Measurements from ENCODE around the gene CD93. TPM values are rescaled to one million over a fixed set of nuclear protein-coding genes. Genes with fewer than 3 reads are reported as not detected.

The CD93 gene
- total RNA-seq, 1 donor from 2014 or later, result under 0.01 TPM

GRCh38 chr20:23101696-23102406, 15.7 kb upstream of the CD93 start:
- FAIRE-seq (no peak), DNase-seq (ENCODE audit: low read depth) (no peak)
- Histone ChIP-seq H3K4me3 (ENCODE audit: low read depth, low read length) (no peak overlapping the region), H3K36me3 (ENCODE audit: control insufficient read depth, insufficient read depth, low read length) (no peaks in the 10 kb centered on the region), H3K27me3 (ENCODE audit: control insufficient read depth, insufficient read depth, low read length) (no peaks in the 10 kb centered on the region)
- TF ChIP-seq CTCF (IDR thresholded peaks at IDR 0.05; ENCODE audit: insufficient read depth, low read length, severe bottlenecking), result no peak

GRCh38 chr20:23100720-23101107, 14.6 kb upstream of the CD93 start:
- TF ChIP-seq CTCF (IDR thresholded peaks at IDR 0.05; ENCODE audit: insufficient read depth, low read length, severe bottlenecking), result no peak
- no peaks in the 10 kb centered on the region for H3K27me3 ChIP-seq (ENCODE audit: control insufficient read depth, insufficient read depth, low read length)
- H3K36me3 ChIP-seq (ENCODE audit: control insufficient read depth, insufficient read depth, low read length), result no peaks in the 10 kb centered on the region
- DNase-seq (ENCODE audit: low read depth) (no peak), FAIRE-seq (peak; percentile 36)
- H3K4me3 ChIP-seq (ENCODE audit: low read depth, low read length), result no peak overlapping the region

- Histone ChIP-seq H3K27me3 (ENCODE audit: control insufficient read depth, insufficient read depth, low read length) (no peaks in the 10 kb centered on the region), H3K4me3 (ENCODE audit: low read depth, low read length) (no peak overlapping the region), H3K36me3 (ENCODE audit: control insufficient read depth, insufficient read depth, low read length) (no peaks in the 10 kb centered on the region)
- TF ChIP-seq CTCF (IDR thresholded peaks at IDR 0.05; ENCODE audit: insufficient read depth, low read length, severe bottlenecking), result no peak
- DNase-seq (ENCODE audit: low read depth) (peak; percentile 100), FAIRE-seq (peak; percentile 100)
These were observed 13.9 kb upstream of the CD93 start for GRCh38 chr20:23099791-23100719.

- no peak for FAIRE-seq
- no peak overlapping the region for H3K4me3 ChIP-seq (ENCODE audit: low read depth, low read length)
- H3K27me3 ChIP-seq (ENCODE audit: control insufficient read depth, insufficient read depth, low read length), result no peaks in the 10 kb centered on the region
- no peaks in the 10 kb centered on the region for H3K36me3 ChIP-seq (ENCODE audit: control insufficient read depth, insufficient read depth, low read length)
- DNase-seq (ENCODE audit: low read depth), result no peak
- TF ChIP-seq CTCF (IDR thresholded peaks at IDR 0.05; ENCODE audit: insufficient read depth, low read length, severe bottlenecking), result no peak
These were observed 11.8 kb upstream of the CD93 start for GRCh38 chr20:23097636-23098580.

- FAIRE-seq (peak; percentile 89), DNase-seq (ENCODE audit: low read depth) (peak; percentile 100)
- no peaks in the 10 kb centered on the region for H3K27me3 ChIP-seq (ENCODE audit: control insufficient read depth, insufficient read depth, low read length)
- TF ChIP-seq CTCF (IDR thresholded peaks at IDR 0.05; ENCODE audit: insufficient read depth, low read length, severe bottlenecking), result no peak
- no peaks in the 10 kb centered on the region for H3K36me3 ChIP-seq (ENCODE audit: control insufficient read depth, insufficient read depth, low read length)
- H3K4me3 ChIP-seq (ENCODE audit: low read depth, low read length), result no peak overlapping the region
These were observed 10.9 kb upstream of the CD93 start for GRCh38 chr20:23096986-23097520.

All from bronchial epithelial cell (primary cell).